Measurements from ENCODE around the gene UBE3C. TPM values are rescaled to one million over a fixed set of nuclear protein-coding genes. Genes with fewer than 3 reads are reported as not detected.

Gene UBE3C
- total RNA-seq, 1 experiment from 2014 or later = 87.6 TPM

- no TSS peak for BruUV-seq (replicated peaks)
- Histone ChIP-seq H3K9me3 (ENCODE audit: control insufficient read depth, insufficient read depth, low read depth, low read length) (no peaks in the 10 kb centered on the region), H3K27me3 (ENCODE audit: control insufficient read depth, insufficient read depth, low read length) (peaks cover 7% of the 10 kb centered on the region; the same call in 1 of the 2 replicates), H3K36me3 (ENCODE audit: control insufficient read depth, insufficient read depth, low read length) (no peaks in the 10 kb centered on the region), H3K4me3 (ENCODE audit: low read depth in 2 of 2, low read length in 2 of 2) (no peak overlapping the region), H3K27ac (ENCODE audit: low read length) (no peak overlapping the region), H3K4me1 (ENCODE audit: control insufficient read depth, insufficient read depth, low read length) (peaks cover 7% of the 10 kb centered on the region; the same call in 1 of the 2 replicates)
- TF ChIP-seq TCF7L2 (IDR thresholded peaks at IDR 0.05; ENCODE audit: low read depth, low read length) = no peak
- TF ChIP-seq POLR2AphosphoS5 (IDR thresholded peaks at IDR 0.05; ENCODE audit: low read depth, low read length) = no peak
- no peak for TF ChIP-seq REST (IDR thresholded peaks at IDR 0.05; ENCODE audit: insufficient read depth in 1 of 2, low read depth in 2 of 2, low read length in 1 of 2)
- no peak for TF ChIP-seq CTCF (IDR thresholded peaks at IDR 0.05)
- intact Hi-C loops (cut with micrococcal nuclease; ENCODE audit: unreplicated experiment) (loop anchor here (10.0 kb wide), 1 partner anchor 159 kb away; no protein-coding TSS in a partner anchor), in situ Hi-C loops (cut with HindIII; ENCODE audit: low pct_unique_long_range_greater_than_20kb, low sequenced_read_pairs) (no loop called here)
- DNase-seq (ENCODE audit: low read depth, low spot score) (no peak), ATAC-seq (no peak)
- ChIA-PET POLR2A (no interaction called here), CTCF (no interaction called here)
Observed at GRCh38 chr7:157133304-157133703, 5.4 kb upstream of the UBE3C start.

- H3K4me1 ChIP-seq (ENCODE audit: control insufficient read depth, insufficient read depth, low read length) = peaks cover 18% of the 10 kb centered on the region
- in situ Hi-C loops (cut with HindIII; ENCODE audit: low pct_unique_long_range_greater_than_20kb, low sequenced_read_pairs) = no loop called here
- TF ChIP-seq REST (IDR thresholded peaks at IDR 0.05; ENCODE audit: insufficient read depth in 1 of 2, low read depth in 2 of 2, low read length in 1 of 2) = no peak
- TF ChIP-seq CTCF (IDR thresholded peaks at IDR 0.05) = no peak
- TF ChIP-seq POLR2AphosphoS5 (IDR thresholded peaks at IDR 0.05; ENCODE audit: low read depth, low read length) = no peak
- no peak for TF ChIP-seq SIN3A (IDR thresholded peaks at IDR 0.05; ENCODE audit: borderline replicate concordance, insufficient read depth, low read depth, low read length)
- no peak for TF ChIP-seq TCF7L2 (IDR thresholded peaks at IDR 0.05; ENCODE audit: low read depth, low read length)
- ChIA-PET CTCF (interaction anchor here (0.6 kb wide), 1 partner anchor 186 kb away, joined by 3 read pairs; no protein-coding TSS in a partner anchor), POLR2A (no interaction called here)
- no peaks in the 10 kb centered on the region for H3K9me3 ChIP-seq (ENCODE audit: control insufficient read depth, insufficient read depth, low read depth, low read length)
- no peaks in the 10 kb centered on the region for H3K27me3 ChIP-seq (ENCODE audit: control insufficient read depth, insufficient read depth, low read length)
- DNase-seq (ENCODE audit: low read depth, low spot score) (no peak), ATAC-seq (no peak)
- peak overlapping the region; percentile 19 to 35; a peak in 3 of 4 replicates for H3K4me3 ChIP-seq (ENCODE audit: low read depth in 2 of 2, low read length in 2 of 2)
- H3K36me3 ChIP-seq (ENCODE audit: control insufficient read depth, insufficient read depth, low read length) = no peaks in the 10 kb centered on the region
- no TSS peak for BruUV-seq (replicated peaks)
- intact Hi-C loops (cut with micrococcal nuclease; ENCODE audit: unreplicated experiment) = loop anchor here (10.0 kb wide), 1 partner anchor 162 kb away; no protein-coding TSS in a partner anchor
- H3K27ac ChIP-seq (ENCODE audit: low read length) = peak overlapping the region; percentile 74
Observed at GRCh38 chr7:157136372-157136771, 2.4 kb upstream of the UBE3C start.

Data from Panc1 (cell line).